Endothelial cell (in vitro differentiated cells): ENCODE data around the gene AMIGO1. TPM values are rescaled to one million over a fixed set of nuclear protein-coding genes. Genes with fewer than 3 reads are reported as not detected.

Experiments
- DNase-seq: peaks from one replicate; pipeline ENCODE4 v3.0.0; 2021; ENCODE audit warnings: low spot score
- H3K27ac Mint-ChIP-seq: one replicate; pipeline ENCODE4 v1.8.0; 2021; ENCODE audit warnings: mixed read lengths, inconsistent platforms; ENCODE audit not compliant: unreplicated experiment
- H3K27me3 Mint-ChIP-seq: one replicate; pipeline ENCODE4 v1.8.0; 2021; ENCODE audit warnings: mild to moderate bottlenecking, moderate library complexity, mixed read lengths, inconsistent platforms; ENCODE audit not compliant: unreplicated experiment
- H3K36me3 Mint-ChIP-seq: one replicate; pipeline ENCODE4 v1.8.0; 2021; ENCODE audit warnings: mild to moderate bottlenecking, low read depth, mixed read lengths, inconsistent platforms; ENCODE audit not compliant: unreplicated experiment
- H3K4me1 Mint-ChIP-seq: one replicate; pipeline ENCODE4 v1.8.0; 2021; ENCODE audit warnings: mild to moderate bottlenecking, mixed read lengths, inconsistent platforms; ENCODE audit not compliant: unreplicated experiment
- H3K4me3 Mint-ChIP-seq: one replicate; pipeline ENCODE4 v1.8.0; 2021; ENCODE audit warnings: mild to moderate bottlenecking, mixed read lengths, inconsistent platforms; ENCODE audit not compliant: unreplicated experiment
- H3K9me3 Mint-ChIP-seq: one replicate; pipeline ENCODE4 v1.8.0; 2021; ENCODE audit warnings: mixed read lengths, inconsistent platforms; ENCODE audit not compliant: unreplicated experiment
- total RNA-seq: library from RNA; stranded (reverse); fragmentation: NEBNext Ultra II Directional; extraction: Animal tissue kit (Norgen Biotek cat#: 25700); gene quantifications from one replicate; pipeline ENCODE4 v1.2.1, GENCODE V29; 2021; ENCODE audit not compliant: unreplicated experiment
- TF ChIP-seq, protein P1 (sequence below): fragments of 200-600 bp; sonication (generic); IDR thresholded peaks from one replicate; pipeline ENCODE4 v1.5.0; 2021; ENCODE audit warnings: antibody characterized with exemption; ENCODE audit not compliant: unreplicated experiment

Gene AMIGO1
- total RNA-seq, 1 donor from 2014 or later, result 1.2 TPM

DNA sequence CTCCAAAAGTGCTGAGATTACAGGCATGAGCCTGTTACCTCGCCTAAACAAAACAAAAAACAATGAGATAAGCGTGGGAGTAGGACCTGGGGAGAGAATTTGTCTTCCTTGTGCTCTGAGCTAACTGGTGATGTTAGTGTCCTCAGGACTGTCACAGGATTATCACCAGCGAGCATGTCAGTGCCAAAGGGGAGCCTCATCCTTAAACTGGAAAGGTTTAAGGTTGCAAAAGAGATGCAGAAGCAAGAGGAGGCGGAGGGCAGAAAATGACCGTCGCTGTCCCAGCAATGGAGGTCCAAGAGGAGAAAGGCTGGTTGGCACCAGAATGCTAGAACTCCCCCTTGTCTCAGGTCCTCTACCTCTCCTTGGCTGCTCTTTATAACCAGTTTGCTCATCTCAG lies 39.3 kb downstream of the AMIGO1 start:
- H3K4me1 Mint-ChIP-seq, result peaks cover 2% of the 10 kb centered on the region
- no peak for DNase-seq
- TF ChIP-seq, protein P1, sequence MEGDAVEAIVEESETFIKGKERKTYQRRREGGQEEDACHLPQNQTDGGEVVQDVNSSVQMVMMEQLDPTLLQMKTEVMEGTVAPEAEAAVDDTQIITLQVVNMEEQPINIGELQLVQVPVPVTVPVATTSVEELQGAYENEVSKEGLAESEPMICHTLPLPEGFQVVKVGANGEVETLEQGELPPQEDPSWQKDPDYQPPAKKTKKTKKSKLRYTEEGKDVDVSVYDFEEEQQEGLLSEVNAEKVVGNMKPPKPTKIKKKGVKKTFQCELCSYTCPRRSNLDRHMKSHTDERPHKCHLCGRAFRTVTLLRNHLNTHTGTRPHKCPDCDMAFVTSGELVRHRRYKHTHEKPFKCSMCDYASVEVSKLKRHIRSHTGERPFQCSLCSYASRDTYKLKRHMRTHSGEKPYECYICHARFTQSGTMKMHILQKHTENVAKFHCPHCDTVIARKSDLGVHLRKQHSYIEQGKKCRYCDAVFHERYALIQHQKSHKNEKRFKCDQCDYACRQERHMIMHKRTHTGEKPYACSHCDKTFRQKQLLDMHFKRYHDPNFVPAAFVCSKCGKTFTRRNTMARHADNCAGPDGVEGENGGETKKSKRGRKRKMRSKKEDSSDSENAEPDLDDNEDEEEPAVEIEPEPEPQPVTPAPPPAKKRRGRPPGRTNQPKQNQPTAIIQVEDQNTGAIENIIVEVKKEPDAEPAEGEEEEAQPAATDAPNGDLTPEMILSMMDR, result no peak
- H3K27ac Mint-ChIP-seq, result no peak overlapping the region
- no peak overlapping the region for H3K4me3 Mint-ChIP-seq
- no peaks in the 10 kb centered on the region for H3K9me3 Mint-ChIP-seq
- H3K27me3 Mint-ChIP-seq, result peaks cover 7% of the 10 kb centered on the region
- H3K36me3 Mint-ChIP-seq, result no peaks in the 10 kb centered on the region

DNA sequence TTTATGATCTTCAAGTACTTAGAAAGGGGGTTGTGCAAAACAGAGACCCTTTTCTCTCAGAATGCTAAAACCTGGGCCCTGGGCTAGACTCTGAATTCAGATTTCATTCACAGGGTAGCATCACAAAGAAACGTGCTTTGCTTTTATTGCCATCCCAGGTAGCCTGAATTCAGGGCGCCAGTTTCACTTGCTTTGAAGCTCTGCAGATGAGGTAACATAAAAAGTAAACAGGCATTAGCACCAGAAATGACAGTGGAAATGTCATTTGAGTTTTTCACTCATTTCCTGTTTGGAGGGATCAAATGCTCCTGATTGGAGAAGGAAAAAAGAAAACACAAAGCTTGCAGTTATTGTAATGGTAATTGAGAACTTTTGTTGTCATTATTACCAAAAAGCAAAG lies 40.6 kb downstream of the AMIGO1 start:
- Mint-ChIP-seq H3K27me3 (peaks cover 11% of the 10 kb centered on the region), H3K4me1 (peaks cover 2% of the 10 kb centered on the region), H3K36me3 (no peaks in the 10 kb centered on the region), H3K4me3 (no peak overlapping the region), H3K9me3 (no peaks in the 10 kb centered on the region), H3K27ac (no peak overlapping the region)
- TF ChIP-seq, protein P1, result no peak
- DNase-seq, result no peak

DNA sequence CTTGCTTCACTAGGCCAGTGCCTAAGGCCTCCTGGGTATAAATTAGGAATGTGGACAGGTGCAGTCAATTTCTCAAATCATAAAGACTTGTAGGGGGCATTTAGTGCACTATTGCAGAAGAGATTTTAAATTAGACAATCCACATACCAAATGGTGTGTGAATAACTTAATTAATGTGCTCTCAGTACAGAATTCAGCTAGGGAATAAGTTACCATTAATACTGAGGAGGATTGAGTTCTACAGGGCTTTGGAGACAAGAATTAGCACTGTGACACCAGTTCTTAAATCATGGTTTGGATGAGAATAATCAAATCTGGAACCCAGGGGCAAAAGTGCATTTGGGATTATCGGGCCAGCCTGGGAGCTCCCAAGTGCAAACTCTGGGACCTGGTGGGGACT lies 41.5 kb downstream of the AMIGO1 start:
- Mint-ChIP-seq H3K4me1 (peaks cover 2% of the 10 kb centered on the region), H3K9me3 (no peaks in the 10 kb centered on the region), H3K27ac (no peak overlapping the region), H3K4me3 (no peak overlapping the region), H3K36me3 (no peaks in the 10 kb centered on the region), H3K27me3 (peaks cover 11% of the 10 kb centered on the region)
- no peak for DNase-seq
- TF ChIP-seq, protein P1, result no peak

DNA sequence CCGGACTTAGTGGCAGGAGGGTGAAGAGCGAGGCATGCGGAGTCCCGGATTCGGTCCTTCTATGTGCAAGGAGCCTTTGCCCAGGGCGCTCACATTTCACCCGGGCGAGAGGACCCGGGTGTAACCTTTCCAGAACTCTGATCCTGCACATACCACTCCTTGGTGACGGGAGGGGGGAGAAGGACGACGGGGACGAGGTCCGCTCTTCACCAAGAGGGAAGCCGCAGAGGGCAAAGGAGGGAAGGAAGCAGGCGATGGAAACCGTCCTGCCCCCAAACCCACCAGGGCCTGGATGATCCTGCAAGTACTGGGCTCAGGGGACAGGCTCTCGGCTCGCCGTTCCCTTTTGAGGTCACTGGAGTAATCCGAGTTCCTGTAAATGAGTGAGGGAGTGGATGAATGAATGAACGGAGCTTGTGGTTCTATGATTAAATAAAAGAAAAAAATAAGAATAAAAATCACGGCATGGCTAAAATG lies 42.2 kb downstream of the AMIGO1 start:
- no peak for DNase-seq
- H3K36me3 Mint-ChIP-seq, result no peaks in the 10 kb centered on the region
- H3K9me3 Mint-ChIP-seq, result no peaks in the 10 kb centered on the region
- peaks cover 11% of the 10 kb centered on the region for H3K27me3 Mint-ChIP-seq
- peaks cover 2% of the 10 kb centered on the region for H3K4me1 Mint-ChIP-seq
- TF ChIP-seq, protein P1, result no peak
- H3K4me3 Mint-ChIP-seq, result no peak overlapping the region
- H3K27ac Mint-ChIP-seq, result no peak overlapping the region

DNA sequence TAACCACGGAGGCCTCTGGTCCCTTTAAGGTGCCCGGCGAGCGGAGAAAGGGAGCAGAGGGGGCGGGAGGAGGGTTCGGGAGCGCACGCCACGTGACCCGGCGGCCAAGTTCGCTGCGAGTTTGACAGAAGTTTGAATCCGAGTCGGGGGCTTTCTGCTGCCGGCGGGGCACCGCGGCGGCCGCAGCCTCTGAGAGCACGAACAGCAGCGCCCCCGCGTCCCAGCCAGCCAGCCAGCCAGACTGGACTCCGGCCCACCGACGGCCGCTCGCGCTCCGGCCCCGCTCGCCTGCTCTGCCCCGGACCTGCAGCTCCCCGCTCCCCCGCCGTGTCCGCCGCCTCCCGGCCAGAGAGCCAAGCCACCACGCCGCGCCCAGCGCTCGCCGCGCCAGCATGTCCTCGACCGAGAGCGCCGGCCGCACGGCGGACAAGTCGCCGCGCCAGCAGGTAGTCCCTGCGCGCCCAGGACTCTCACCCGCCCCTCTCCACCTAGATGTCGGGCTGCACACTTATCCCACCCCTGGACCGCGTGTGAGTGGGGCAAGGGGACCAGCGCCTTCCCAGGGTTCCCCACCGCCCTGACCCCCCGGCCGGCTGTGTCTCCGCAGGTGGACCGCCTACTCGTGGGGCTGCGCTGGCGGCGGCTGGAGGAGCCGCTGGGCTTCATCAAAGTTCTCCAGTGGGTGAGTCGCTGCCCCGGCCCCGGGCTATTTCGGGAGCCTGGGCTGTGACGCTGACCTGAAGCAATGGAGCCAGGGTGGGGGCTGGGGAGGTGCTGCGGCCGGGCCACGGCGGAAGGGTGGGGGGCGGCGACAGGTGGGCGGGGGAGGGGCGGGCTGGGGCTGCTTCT lies 42.9 kb downstream of the AMIGO1 start, which contains the start of gene SYPL2:
Gene SYPL2 (plus strand): TSS at position 95 of the 849 bp plus-strand sequence. CDS start 298 bp downstream, at position 393.
- peaks cover 11% of the 10 kb centered on the region for H3K27me3 Mint-ChIP-seq

More for the DNA sequence above, 42.9 kb downstream of the AMIGO1 start, which contains the start of gene SYPL2:
- TF ChIP-seq, protein P1, result no peak
- Mint-ChIP-seq H3K9me3 (no peaks in the 10 kb centered on the region), H3K36me3 (no peaks in the 10 kb centered on the region), H3K4me3 (peak within 1 kb of the TSS; percentile 87), H3K27ac (no peak within 1 kb of the TSS), H3K4me1 (peaks cover 2% of the 10 kb centered on the region)
- DNase-seq, result peak; percentile 35
